Measurements from ENCODE around the gene CNPY4. TPM values are rescaled to one million over a fixed set of nuclear protein-coding genes. Genes with fewer than 3 reads are reported as not detected.

CNPY4 gene
- polyA plus RNA-seq, 1 experiment, result 29.7 TPM

- no peak for DNase-seq (ENCODE audit: low read depth, low spot score)
- CTCF ChIA-PET, result no interaction called here
Observed at GRCh38 chr7:100091411-100092181, 27.8 kb upstream of the CNPY4 start.

GRCh38 chr7:100093054-100093453 lies 26.4 kb upstream of the CNPY4 start:
- Histone ChIP-seq H3K4me3 (ENCODE audit: low read depth, low read length) (no peak overlapping the region), H3K27ac (ENCODE audit: low read depth, low read length) (no peak overlapping the region), H3K9me3 (ENCODE audit: control insufficient read depth, insufficient read depth, low read length) (no peaks in the 10 kb centered on the region; the same call in 1 of the 2 replicates), H3K27me3 (ENCODE audit: control insufficient read depth, insufficient read depth, low read length) (no peaks in the 10 kb centered on the region)
- TF ChIP-seq CTCF (IDR thresholded peaks at IDR 0.05; ENCODE audit: low read depth, low read length), result no peak
- DNase-seq (ENCODE audit: low read depth, low spot score), result no peak
- ChIA-PET POLR2A (interaction anchor here (0.8 kb wide), 1 partner anchor 9 kb away, joined by 18 read pairs; no protein-coding TSS in a partner anchor), CTCF (no interaction called here)

More at GRCh38 chr7:100091411-100092181, 27.8 kb upstream of the CNPY4 start:
- peak; percentile 24; the same call in 1 of the 2 replicates for TF ChIP-seq CTCF (IDR thresholded peaks at IDR 0.05; ENCODE audit: low read depth, low read length)
- no peak overlapping the region for H3K4me3 ChIP-seq (ENCODE audit: low read depth, low read length)
- POLR2A ChIA-PET, result interaction anchor here (5.2 kb wide), 1 partner anchor 10 kb away, joined by 67 read pairs; the partner anchor contains the start of genes AP4M1 and MCM7
- H3K9me3 ChIP-seq (ENCODE audit: control insufficient read depth, insufficient read depth, low read length), result no peaks in the 10 kb centered on the region; the same call in 1 of the 2 replicates
- H3K27ac ChIP-seq (ENCODE audit: low read depth, low read length), result peak overlapping the region; percentile 21
- no peaks in the 10 kb centered on the region for H3K27me3 ChIP-seq (ENCODE audit: control insufficient read depth, insufficient read depth, low read length)

GRCh38 chr7:100093498-100093897 lies 25.9 kb upstream of the CNPY4 start:
- ChIA-PET POLR2A (no interaction called here), CTCF (no interaction called here)
- H3K4me3 ChIP-seq (ENCODE audit: low read depth, low read length), result no peak overlapping the region
- H3K27me3 ChIP-seq (ENCODE audit: control insufficient read depth, insufficient read depth, low read length), result no peaks in the 10 kb centered on the region
- H3K9me3 ChIP-seq (ENCODE audit: control insufficient read depth, insufficient read depth, low read length), result no peaks in the 10 kb centered on the region; the same call in 1 of the 2 replicates
- no peak for DNase-seq (ENCODE audit: low read depth, low spot score)
- no peak for TF ChIP-seq CTCF (IDR thresholded peaks at IDR 0.05; ENCODE audit: low read depth, low read length)
- H3K27ac ChIP-seq (ENCODE audit: low read depth, low read length), result no peak overlapping the region

DNA sequence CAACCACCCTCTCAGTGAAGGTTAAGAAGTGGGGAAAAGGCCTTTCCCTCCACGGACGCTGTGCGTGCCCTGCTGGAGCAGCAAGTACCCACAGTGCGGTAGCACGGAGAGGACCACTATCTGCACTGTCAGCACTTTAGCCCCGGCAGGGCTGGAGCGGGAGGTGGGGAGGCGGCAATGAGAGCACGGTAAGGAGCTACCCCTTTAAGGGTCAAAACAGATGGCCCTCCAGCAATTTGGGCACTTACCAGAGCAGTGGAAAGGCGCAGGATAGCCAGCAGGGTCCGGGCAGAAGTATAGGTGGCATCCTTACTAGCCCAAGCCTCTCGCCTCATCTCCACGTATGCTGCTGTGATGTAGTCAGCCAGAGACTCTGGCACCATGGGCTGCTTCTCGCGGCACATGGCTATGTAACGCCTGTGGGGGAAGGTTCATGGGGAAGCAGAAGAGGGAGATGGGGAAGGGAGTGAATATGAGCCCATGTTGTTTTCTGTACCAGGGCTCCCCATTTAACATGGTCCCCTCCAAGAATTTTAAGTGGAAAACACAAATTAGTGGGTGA lies 25.4 kb upstream of the CNPY4 start:
- H3K27me3 ChIP-seq (ENCODE audit: control insufficient read depth, insufficient read depth, low read length), result no peaks in the 10 kb centered on the region
- CTCF ChIA-PET, result no interaction called here
- H3K27ac ChIP-seq (ENCODE audit: low read depth, low read length), result no peak overlapping the region
- no peak overlapping the region for H3K4me3 ChIP-seq (ENCODE audit: low read depth, low read length)
- TF ChIP-seq CTCF (IDR thresholded peaks at IDR 0.05; ENCODE audit: low read depth, low read length), result no peak
- DNase-seq (ENCODE audit: low read depth, low spot score), result no peak
- H3K9me3 ChIP-seq (ENCODE audit: control insufficient read depth, insufficient read depth, low read length), result no peaks in the 10 kb centered on the region; the same call in 1 of the 2 replicates
- POLR2A ChIA-PET, result no interaction called here

- CTCF ChIA-PET, result no interaction called here
- no peak for TF ChIP-seq CTCF (IDR thresholded peaks at IDR 0.05; ENCODE audit: low read depth, low read length)
- H3K4me3 ChIP-seq (ENCODE audit: low read depth, low read length), result no peak overlapping the region
- POLR2A ChIA-PET, result interaction anchor here (1.1 kb wide), 1 partner anchor 8 kb away, joined by 6 read pairs; no protein-coding TSS in a partner anchor
- no peak for DNase-seq (ENCODE audit: low read depth, low spot score)
- H3K27me3 ChIP-seq (ENCODE audit: control insufficient read depth, insufficient read depth, low read length), result no peaks in the 10 kb centered on the region
- H3K9me3 ChIP-seq (ENCODE audit: control insufficient read depth, insufficient read depth, low read length), result no peaks in the 10 kb centered on the region
- H3K27ac ChIP-seq (ENCODE audit: low read depth, low read length), result no peak overlapping the region
Observed at GRCh38 chr7:100095289-100095688, 24.1 kb upstream of the CNPY4 start.
